GM20000 (cell line): ENCODE data around the gene NADK.

Experiments used
- DNase-seq: peaks from one replicate; pipeline ENCODE4 v3.0.0; 2012; ENCODE audit warnings: low spot score
- TF ChIP-seq, protein P1 (sequence below): IDR thresholded peaks from 2 replicates; pipeline ENCODE4 v1.5.1; 2012; ENCODE audit warnings: mild to moderate bottlenecking, control low read depth; ENCODE audit errors: extremely low read depth, missing control alignments

NADK gene

DNA sequence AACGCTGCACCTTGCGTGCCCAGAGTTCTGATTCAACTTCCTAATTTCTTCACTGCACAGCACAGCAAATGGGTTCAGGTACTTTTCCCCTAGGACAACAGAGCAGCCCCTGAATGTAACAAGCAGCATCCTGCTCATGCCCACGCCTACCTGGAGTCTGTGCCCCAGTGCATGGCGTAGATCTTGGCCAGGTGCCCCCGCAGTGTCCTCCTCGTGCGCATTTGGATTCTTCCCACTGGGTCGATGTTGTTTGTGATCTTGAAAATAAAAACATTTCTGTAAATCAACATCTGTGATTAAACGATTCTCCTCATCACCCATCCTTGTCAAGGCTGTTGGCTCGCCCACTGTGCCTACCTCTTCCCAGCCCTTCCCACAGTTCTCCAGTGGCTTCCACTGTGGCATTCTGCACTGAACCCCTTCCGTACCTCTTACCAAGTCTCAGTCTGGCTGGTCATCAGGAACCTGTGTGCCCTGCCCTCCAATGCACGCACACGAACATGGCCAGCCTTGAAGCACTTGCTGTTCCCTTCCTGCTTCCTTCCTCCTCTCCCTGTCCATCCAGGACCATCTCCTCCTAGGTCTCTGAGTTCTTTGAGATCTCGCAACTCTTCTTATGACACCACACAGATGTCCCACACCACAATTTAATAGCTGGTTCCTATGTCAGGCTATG is 37.5 kb upstream of the NADK start:
- TF ChIP-seq, protein P1, sequence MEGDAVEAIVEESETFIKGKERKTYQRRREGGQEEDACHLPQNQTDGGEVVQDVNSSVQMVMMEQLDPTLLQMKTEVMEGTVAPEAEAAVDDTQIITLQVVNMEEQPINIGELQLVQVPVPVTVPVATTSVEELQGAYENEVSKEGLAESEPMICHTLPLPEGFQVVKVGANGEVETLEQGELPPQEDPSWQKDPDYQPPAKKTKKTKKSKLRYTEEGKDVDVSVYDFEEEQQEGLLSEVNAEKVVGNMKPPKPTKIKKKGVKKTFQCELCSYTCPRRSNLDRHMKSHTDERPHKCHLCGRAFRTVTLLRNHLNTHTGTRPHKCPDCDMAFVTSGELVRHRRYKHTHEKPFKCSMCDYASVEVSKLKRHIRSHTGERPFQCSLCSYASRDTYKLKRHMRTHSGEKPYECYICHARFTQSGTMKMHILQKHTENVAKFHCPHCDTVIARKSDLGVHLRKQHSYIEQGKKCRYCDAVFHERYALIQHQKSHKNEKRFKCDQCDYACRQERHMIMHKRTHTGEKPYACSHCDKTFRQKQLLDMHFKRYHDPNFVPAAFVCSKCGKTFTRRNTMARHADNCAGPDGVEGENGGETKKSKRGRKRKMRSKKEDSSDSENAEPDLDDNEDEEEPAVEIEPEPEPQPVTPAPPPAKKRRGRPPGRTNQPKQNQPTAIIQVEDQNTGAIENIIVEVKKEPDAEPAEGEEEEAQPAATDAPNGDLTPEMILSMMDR, result no peak
- DNase-seq, result no peak

DNA sequence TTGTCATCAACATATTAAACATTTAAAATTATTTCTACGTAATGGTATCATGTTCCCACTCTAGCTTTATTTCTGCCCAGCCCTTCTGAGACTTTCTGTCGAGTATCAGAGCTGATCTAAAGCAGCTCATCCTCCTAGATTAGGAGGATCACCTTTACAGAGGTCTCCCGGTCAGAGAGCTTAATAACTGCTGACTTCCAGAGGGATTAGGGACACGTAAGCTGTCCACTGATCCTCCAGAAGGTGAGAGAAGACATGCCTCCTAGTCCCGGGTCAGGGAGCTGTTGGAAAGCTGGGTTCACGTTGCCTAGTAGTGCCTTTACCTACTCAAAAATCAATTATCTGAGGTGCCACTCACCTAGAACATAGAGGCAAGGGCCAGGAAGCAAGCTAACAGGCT is 31.2 kb upstream of the NADK start:
- TF ChIP-seq, protein P1, result no peak
- no peak for DNase-seq

DNA sequence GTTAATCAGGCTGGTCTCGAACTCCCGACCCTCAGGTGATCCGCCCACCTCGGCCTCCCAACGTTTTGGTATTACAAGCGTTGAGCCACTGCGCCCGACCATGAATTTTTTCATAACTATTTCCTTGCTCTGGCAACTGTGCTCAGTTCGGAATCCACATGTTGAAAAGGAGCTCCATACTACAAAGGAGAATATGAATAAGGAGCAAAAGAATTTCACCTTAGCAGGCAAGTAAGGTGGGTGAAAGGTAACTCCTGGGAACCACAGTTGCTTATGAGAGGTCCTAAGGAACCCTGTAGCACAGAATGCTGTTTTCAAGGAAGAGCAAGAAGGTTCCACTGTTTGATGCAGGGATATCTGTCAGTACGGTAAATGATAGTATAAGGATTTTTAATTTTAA is 29.9 kb upstream of the NADK start:
- DNase-seq, result no peak
- TF ChIP-seq, protein P1, result no peak

DNA sequence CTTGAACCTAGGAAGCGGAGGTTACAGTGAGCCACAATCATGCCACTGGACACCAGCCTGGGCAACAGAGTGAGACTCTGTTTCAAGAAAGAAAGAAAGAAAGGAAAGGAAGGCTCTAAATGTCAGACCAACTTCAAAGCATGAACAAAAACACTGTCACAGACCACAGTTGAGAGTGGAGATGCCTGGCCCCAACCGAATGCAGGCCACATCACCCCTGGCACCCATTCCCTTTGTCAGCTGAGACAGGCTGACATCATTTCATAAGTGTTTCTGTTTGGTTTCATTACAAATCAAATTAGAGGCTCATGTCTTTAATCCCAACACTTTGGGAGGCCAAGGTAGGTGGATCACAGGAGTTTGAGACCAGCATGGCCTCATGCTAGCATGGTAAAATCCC is 28.6 kb upstream of the NADK start:
- no peak for DNase-seq
- TF ChIP-seq, protein P1, result no peak

DNA sequence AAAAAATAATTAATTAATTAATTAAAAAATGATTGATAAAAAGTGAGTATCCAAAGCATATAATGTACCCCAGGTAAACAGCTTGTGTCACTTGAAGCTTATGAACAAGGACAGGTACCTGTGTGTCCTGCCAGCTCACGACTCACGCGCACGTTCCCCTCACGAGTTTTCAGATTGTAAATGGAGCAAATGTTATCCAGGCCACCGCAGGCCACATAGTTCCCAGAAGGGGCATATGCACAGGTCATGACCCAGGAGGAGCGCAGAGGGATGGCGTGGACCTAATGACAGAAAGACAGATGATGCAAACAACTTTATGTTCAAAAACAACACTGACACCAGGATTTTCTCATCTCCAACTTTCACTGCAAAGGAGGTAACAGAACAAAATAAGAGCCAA is 26.0 kb upstream of the NADK start:
- DNase-seq, result no peak
- TF ChIP-seq, protein P1, result no peak

DNA sequence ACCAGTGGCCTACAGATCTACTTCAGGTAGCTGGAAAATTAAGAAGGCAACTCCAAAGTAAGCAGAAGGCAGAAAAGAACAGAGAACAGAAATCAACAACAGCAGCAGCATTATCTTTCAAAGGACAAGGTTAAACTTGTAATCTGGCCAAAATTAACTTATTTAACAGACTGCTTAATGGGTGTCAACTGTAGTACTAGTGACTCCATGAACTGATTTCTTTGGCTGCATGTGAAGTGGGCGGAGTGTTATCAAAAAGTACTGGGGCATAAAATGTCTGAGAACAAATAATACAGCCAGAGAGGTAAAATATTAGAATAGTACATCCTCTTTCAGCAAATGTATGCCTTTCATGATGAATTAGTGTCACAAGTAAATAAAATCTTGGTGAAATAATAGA is 24.6 kb upstream of the NADK start:
- TF ChIP-seq, protein P1, result no peak
- DNase-seq, result no peak

DNA sequence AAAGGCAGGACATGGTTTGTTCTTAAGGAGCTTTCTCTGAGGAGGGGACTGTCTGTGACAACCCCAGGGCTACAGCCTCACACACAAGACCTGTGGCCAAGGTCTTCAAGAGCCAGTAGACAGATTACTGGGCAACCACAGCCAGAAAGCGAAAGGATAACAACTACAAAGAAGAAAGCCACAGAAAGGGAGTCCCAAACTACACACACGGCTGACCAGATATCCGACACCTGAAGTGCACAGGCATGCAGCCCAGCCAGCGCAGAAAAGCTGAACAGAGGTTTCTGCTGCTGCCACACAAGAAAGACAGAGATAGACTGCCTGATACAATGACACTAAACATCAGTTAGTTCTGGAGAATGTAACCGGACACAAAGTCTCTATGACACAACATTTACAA is 21.4 kb upstream of the NADK start:
- TF ChIP-seq, protein P1, result no peak
- DNase-seq, result peak; percentile 82
